T-helper 22 cell (primary cell): ENCODE measurements around the gene TMEM132D.

ENCODE experiments used
- DNase-seq: peaks from one replicate; pipeline ENCODE4 v3.0.0-alpha.2; 2020; ENCODE audit warnings: low read depth

Gene TMEM132D

DNA sequence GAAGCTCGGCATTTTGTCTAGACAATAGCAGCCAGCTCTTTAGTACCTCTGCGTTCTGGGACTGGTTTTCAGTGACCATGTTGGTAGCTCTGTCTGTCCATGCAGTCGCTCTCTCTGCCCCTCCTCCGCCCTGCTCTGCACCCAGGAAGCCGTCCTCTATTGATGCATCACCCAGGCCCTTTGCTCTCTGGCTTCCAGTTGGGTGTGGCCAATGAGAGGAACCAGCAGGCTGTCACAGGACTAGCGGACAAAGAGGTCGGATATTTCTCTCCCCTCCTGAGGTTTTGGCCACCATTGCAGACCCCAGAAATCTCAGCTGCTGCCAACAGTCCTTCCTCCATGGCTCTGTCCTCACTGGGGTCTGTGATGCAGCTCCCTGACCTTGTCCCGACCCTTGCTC lies 180.6 kb downstream of the TMEM132D start:
- DNase-seq: no peak

DNA sequence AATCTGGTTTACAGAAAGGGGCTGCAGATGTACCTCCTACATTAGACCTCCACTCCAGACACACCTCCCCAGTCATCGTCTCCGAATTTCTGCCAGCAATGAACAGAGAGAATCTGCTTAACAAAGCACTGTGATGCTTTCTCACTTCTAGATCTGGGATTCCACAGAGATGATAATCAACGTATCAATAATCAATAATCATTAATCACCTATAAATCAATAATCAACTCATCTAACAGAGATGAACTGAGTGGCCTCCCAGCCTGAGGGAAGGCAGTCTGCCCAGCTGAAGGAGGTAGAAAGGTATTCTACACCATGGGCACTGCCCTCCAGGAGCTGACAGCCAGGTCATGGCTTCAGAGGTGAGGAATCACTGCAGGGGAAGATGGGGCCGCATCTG lies 183.2 kb downstream of the TMEM132D start:
- DNase-seq: no peak

DNA sequence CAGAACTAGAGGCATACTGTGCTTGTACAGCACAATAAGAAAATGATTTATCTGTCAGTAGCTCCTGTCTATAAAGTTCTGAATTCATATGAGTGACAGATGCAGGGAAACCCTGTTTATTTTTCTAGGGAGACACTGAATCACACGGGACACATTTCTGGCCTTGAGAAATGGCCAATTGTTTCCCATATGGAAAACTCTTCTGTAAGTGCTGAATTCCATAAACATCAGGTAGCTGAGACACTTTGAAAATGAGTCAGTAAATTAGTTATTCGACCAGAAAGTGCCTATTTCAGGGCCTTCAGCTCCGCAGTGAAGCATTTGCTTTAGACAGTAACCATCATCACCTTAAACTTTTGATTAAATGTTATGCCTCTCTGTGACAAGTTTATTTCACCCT lies 184.4 kb downstream of the TMEM132D start:
- DNase-seq: no peak

DNA sequence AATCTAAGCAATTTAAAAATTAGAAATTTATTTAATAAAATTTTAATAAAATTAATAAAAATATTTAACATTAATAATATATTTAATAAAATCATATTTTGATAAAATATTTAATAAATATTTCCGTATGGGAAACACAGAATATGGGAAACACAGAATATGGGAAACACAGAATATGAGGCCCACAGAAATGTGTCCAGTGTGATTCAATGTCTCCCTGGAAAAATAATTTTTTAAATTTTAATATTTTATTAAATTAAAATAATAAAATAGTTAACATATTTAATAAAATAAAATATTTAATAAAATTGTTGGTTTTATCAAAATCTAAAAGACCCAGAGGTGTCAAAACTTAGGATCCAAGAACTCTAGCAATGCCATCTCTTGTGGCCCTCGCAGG lies 186.4 kb downstream of the TMEM132D start:
- no peak for DNase-seq

GRCh38 chr12:129716825-129717224 lies 187.0 kb downstream of the TMEM132D start:
- no peak for DNase-seq

DNA sequence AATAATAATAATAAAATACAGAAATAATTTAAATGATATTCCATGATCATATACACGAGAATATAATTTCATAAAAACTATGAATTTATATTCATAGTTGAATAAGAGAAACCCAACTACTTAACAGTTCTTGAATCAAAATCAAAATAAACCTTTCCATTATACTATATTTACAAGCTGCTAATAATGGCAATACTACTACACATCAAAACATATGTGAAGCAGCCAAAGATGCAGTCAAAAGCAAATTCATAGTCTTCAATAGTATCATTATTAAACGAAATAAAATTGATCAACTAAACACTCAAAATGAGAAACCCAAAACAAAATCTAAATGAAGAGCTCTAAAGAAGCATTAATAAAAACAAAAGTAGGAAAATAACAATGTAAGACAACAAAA lies 197.1 kb downstream of the TMEM132D start:
- no peak for DNase-seq

GRCh38 chr12:129704232-129704830 lies 199.5 kb downstream of the TMEM132D start:
- no peak for DNase-seq

GRCh38 chr12:129701631-129702101 lies 202.2 kb downstream of the TMEM132D start:
- no peak for DNase-seq

DNA sequence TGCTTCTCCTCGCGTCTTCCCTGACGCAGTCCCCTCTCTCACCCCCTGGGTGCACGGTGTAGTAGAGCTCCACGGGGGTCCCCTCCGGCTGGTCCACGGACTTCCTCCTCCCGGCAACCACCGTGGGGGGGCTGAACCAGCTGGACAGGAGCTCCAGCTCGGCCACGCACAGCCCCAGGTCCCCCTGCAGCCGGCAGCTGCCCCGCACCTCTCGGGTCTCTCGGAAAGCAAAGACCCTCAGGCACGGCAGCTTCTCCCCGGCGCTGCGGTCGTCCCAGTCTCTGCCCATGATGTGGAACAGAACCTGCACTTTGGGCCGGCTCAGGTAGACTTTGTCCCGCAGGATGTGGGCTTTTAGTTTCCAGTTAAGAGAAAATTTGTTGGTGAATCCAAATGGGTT lies 203.8 kb downstream of the TMEM132D start:
- no peak for DNase-seq

DNA sequence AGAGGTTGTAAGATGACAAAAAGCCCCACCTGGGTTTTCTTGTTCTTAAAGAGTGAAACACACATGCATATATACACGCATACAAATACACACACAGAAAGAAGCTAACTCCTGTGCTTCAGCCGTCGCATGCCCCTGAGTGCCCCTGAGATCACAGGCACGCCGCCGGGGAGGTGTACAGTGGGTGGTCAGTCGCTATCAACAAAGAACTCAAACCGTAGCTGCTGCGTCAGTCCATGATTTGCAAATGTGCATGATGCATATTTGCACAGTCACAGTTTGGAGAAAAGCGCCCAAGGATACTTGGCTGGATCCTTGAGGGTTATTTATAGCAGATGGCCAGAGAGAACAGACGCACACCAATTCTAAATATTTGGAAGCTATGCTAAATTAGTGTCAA lies 206.9 kb downstream of the TMEM132D start:
- no peak for DNase-seq

DNA sequence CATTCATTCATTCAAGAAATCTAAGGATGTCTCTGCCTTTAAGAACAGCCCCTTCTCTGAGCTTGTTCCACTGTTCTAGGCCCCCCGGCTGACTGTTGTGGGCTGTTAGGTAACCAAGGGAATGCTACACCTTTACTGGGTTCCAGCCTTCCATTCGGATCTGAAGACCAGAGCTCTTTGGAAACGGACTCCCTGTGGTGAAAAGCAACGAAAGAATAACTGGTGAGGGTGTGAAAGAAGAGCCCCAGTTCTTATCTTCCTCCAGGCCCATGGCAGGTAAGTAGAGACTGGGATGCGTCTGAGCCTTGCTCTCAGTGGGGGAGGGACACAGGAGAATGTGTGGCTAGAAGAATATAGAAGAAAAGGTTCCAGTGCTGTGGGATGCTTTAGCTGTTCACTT lies 207.4 kb downstream of the TMEM132D start:
- no peak for DNase-seq

DNA sequence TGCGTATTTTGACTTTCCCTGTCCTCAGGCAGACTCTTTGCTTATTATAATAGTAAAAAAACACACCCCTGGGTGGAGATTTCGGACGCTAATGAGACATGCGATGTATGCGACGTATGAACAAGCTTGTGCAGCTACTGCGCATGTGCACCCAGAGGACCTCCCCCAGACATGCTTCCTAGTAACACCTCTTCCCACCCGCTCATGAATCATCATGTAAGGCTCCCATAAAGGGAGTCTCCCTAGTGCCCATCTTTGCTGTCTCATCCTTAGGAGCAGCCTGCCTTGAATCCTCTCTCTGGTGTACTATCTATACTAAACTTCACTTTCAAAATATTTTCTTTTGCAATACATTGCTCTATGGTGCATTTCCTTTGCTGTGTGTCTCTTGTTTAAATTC lies 210.1 kb downstream of the TMEM132D start:
- no peak for DNase-seq

GRCh38 chr12:129687731-129688130 lies 216.1 kb downstream of the TMEM132D start:
- DNase-seq: no peak

DNA sequence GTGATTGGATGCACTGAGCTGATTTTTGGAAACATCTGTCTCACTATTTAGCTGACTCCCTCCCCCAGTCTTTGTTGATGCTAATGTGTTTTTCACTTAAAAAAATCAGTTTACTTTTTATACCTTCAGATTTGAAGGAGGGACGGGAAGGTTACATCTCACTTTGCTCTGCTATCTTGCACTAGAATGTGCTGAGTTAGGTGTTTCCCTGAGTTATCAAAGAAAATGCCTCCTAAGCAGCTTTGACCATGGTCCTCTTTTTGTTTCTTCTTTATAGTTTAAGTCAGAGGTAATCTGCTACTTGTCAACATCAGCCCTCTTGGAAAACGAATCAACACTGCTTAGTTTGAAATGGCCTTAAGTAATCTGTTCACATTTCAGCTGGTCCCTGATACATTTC lies 222.0 kb downstream of the TMEM132D start:
- DNase-seq: no peak

GRCh38 chr12:129681151-129681550 lies 222.7 kb downstream of the TMEM132D start:
- DNase-seq: no peak

DNA sequence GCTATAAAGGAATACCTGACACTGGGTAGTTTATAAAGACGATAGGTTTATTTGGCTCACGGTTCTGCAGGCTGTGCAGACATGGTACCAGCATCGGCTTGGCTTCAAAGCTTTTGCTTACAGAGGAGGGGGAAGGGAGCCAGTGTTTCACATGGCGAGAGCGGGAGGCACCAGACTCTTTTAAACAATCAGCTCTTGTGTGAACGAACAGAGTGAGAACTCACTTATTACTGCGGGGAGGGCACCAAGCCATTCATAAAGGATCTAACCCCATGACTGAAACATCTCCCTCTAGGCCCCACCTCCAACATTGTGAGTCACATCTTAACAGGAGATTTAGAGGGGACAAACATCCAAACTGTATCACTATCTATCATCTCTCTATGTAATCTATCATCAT lies 227.4 kb downstream of the TMEM132D start:
- no peak for DNase-seq

- no peak for DNase-seq
Measured at GRCh38 chr12:129675947-129676346, 227.9 kb downstream of the TMEM132D start.

DNA sequence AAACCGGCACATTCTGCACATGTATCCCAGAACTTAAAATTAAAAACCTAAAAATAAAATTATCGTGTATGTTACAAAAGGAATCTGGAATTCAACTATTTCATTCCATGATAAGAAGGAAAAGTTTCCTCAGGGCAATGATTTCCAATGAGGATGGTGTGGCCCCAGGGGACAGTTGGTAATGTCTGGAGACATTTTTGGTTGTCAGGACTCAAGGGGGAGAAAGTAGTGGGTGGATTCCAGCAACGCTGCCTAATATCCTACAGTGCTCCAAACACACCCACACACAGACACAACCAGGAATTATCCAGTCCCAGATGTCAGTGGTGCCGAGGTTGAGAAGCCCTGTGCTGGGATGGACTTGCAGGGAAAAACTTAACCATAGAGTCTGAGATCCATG lies 228.3 kb downstream of the TMEM132D start:
- DNase-seq: no peak

GRCh38 chr12:129673806-129674205 lies 230.0 kb downstream of the TMEM132D start:
- DNase-seq: no peak

DNA sequence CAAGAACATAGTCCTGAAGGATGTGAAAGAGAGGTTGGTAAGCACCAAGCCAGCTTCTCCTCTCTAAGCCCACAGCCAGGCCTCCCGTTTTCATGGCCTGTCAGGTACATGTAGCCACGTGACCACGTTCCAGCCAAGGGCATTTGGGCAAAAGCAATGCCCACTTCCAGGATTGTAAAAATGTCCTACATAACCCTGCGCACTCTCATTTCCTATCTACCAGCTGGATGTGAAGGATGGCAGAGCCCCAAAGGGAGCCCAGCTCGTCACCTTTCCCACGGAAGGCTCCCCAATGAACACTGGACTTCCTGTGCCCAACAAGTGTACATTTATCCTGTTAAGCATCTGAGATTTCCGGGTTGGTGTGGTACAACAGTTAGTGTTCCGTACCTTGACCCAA lies 231.7 kb downstream of the TMEM132D start:
- no peak for DNase-seq

DNA sequence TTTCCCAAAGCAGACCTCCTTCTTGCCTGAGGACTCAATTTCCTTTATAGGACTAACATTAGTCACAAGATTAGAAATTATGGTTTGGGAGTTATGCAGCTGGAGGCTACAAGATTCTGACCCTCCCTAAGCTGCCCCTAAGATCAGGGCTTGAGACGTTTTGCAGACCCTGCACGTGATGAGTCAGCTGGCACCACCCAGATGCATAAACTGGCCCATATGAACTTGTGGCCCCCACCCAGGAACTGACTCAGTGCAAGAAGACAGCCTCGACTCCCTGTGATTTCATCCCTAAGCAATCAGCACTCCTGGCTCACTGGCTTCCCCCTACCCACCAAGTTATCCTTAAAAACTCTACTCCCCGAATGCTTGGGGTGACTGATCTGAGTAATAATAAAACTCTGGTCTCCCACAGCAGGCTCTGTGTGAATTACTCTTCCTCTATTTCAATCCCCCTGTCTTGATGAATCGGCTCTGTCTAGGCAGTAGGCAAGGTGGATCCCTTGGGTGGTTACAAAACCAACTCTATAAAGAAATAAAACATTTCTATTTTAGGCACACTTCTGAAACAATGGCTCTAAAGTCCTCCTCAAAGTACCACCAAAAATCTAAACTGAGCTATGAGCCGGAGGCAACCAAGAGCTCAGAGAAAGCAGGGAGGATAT lies 233.4 kb downstream of the TMEM132D start:
- DNase-seq: no peak

- DNase-seq: no peak
Measured at GRCh38 chr12:129665414-129665813, 238.4 kb downstream of the TMEM132D start.

DNA sequence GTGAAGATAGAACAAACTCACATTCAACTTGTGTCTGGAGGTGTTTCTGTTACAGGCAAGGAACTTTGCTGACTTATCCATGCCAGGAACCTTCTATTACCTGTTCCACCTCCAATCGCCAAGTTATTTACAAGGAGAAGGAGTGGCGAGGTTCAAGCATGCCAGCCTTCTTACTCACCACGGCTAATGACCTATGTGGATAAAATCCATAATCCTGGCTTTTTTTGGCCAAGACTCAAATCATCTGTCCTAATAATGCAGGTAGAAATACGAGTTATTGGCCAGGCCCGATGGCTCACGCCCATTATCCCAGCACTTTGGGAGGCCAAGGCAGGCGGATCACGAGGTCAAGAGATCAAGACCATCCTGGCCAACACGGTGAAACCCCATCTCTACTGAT lies 241.6 kb downstream of the TMEM132D start:
- no peak for DNase-seq

DNA sequence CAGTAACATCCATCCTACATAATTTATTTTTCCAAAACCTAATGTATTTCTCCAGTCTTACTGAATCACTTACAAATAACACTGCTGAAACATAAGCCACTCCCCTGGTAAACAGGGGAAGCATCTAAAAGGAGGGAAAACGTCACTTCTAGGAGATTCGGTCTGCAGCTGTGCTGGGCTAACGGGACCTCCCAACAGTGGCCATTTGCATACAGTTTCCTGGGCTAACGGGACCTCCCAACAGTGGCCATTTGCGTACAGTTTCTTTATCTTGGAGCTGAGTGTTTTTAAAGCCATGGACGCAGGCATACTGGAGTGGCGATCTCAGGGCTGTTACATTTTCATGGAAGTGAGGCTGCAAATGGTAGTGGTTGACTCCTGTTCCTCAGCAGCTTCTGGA lies 242.9 kb downstream of the TMEM132D start:
- DNase-seq: no peak
